ENCODE results near the gene ZNF784. TPM values are rescaled to one million over a fixed set of nuclear protein-coding genes. Genes with fewer than 3 reads are reported as not detected.
A peak's percentile ranks its signal among the peaks of the same experiment; 100 is the strongest.

ZNF784 gene
- total and polyA plus RNA-seq, 10 of the 15 experiments (the other 5 are each of a cell fraction or from before 2014, with no cell fraction given) = 0.10 to 5.2 (median 1.8) TPM

DNA sequence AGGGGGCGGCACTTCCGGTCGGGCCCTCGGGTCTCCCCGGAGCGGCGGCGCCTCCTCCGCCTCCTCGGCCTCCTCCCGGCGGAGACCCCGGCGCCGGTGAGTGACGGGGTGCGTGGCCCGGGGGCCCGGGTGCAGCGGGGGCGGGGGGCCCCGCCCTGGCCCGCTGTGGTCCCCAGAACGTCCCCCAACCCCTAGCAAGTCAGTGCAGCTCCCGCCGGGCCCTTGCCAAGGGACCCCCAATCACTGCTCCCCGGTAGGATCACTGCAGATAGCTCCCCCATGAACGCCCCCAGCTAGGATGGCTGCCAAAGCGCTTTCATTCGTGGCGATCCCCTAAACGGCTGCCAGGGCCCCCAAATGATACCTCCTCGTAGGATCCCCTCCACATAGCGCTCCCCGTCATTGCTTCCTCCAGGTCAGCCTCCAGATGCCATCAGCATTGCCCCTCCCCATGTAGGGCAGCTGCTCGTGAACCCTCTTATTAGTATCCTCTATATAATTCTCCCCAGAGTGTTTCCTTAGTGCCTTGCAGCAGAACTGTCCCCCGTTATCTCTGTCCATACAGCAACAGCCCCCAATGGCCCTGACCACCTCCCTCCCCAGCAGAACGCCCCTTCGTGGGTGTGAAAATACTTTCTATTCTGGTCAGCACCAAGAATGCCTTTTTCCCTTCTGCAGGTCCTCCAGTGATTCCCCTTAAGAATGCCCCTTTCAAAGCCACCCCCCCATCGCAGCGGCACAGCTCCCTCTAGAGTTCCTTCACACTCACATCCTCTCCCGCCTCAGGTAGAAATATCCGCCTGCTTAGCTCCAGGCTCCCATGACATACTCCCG is 18.5 kb downstream of the ZNF784 start, which contains the start of gene ZNF865:
TSS of gene ZNF865 (plus strand) at position 11 of the 834 bp plus-strand sequence. CDS start 7,972 bp downstream, outside the sequence.
- in situ Hi-C loops (cut with MboI) = no loop called here
- Histone ChIP-seq H2AFZ (ENCODE audit: control insufficient read depth, low read depth, low read length) (peak within 1 kb of the TSS; percentile 61), H3K27ac (ENCODE audit: control insufficient read depth, insufficient read depth) (peak within 1 kb of the TSS; percentile 90), H3K4me3 (peak within 1 kb of the TSS; percentile 69), H3K27me3 (replicated peaks in 1 of 2; ENCODE audit: control insufficient read depth in 2 of 2, insufficient read depth in 2 of 2, low read length in 1 of 2) (no peaks in the 10 kb centered on the region), H3K4me1 (ENCODE audit: control insufficient read depth, insufficient read depth, low read length) (peaks cover 10% of the 10 kb centered on the region; the same call in 1 of the 2 replicates), H3K4me2 (ENCODE audit: control insufficient read depth, insufficient read depth) (peak within 1 kb of the TSS; percentile 99), H3K79me2 (ENCODE audit: control insufficient read depth, insufficient read depth, low read length) (peaks cover 33% of the 10 kb centered on the region), H3K9ac (ENCODE audit: control insufficient read depth, insufficient read depth, low read length) (peak within 1 kb of the TSS; percentile 77), H3K9me3 (replicated peaks; ENCODE audit: control insufficient read depth, insufficient read depth, low read length) (peaks cover 2% of the 10 kb centered on the region; the same call in 1 of the 3 replicates), H3K36me3 (ENCODE audit: control insufficient read depth in 2 of 2, insufficient read depth in 2 of 2, low read length in 1 of 2) (peaks cover 0 to 12% of the 10 kb centered on the region in 2 experiments), H4K20me1 (ENCODE audit: control insufficient read depth, insufficient read depth) (no peaks in the 10 kb centered on the region)
- DNase-seq (ENCODE audit: low read depth, low spot score) = peak; percentile 57
- 1% methylated on average over 27 of the region's 44 CpGs for WGBS (ENCODE audit: insufficient coverage, insufficient replicate concordance, low lambda C conversion rate, missing lambda C conversion rate)
- intact Hi-C loops (cut with micrococcal nuclease; ENCODE audit: unreplicated experiment) = loop anchor here (1.0 kb wide), 2 partner anchors 89 to 267 kb away; partner anchors contain the start of gene KMT5C
- peak; percentile 95 for FAIRE-seq
- RAD21 ChIA-PET (ENCODE audit: unreplicated experiment) = interaction anchor here (0.7 to 3.3 kb wide), 12 partner anchors 15 to 326 kb away, joined by 3 to 29 read pairs (median 4); partner anchors contain the start of genes CCDC106, HSPBP1, ZNF628 and ZNF784
- CTCF ChIA-PET = interaction anchor here (0.6 to 4.6 kb wide), 22 partner anchors 13 to 266 kb away, joined by 3 to 76 read pairs (median 5); partner anchors contain the start of genes ISOC2, KMT5C, TMEM238 and U2AF2
- no TSS peak for BruUV-seq (replicated peaks)
- POLR2A ChIA-PET = interaction anchor here (0.6 to 2.4 kb wide), 12 partner anchors 19 to 198 kb away, joined by 3 to 21 read pairs (median 5); partner anchors contain the start of genes UBE2S, ZNF580, ZNF628 and ZNF784
- SMC1A ChIA-PET (ENCODE audit: uncharacterized antibody, unreplicated experiment) = interaction anchor here (0.8 to 2.2 kb wide), 13 partner anchors 7 to 129 kb away, joined by 3 to 10 read pairs (median 5); partner anchors contain the start of genes ZNF628 and ZNF784
- peak; percentile 68 for ATAC-seq
- TF ChIP-seq RAD21 (IDR thresholded peaks at IDR 0.05; ENCODE audit: insufficient read depth, low read depth, low read length) (peak; percentile 69), ZNF24 (IDR thresholded peaks at IDR 0.05) (no peak), ZBTB33 (IDR thresholded peaks at IDR 0.05) (no peak), MLLT1 (IDR thresholded peaks at IDR 0.05) (no peak), HSF1 (IDR thresholded peaks at IDR 0.05; ENCODE audit: low read depth, low read length) (no peak), ATF3 (IDR thresholded peaks at IDR 0.05; ENCODE audit: borderline replicate concordance, extremely low read depth, low read depth, low read length) (no peak), SMC3 (IDR thresholded peaks at IDR 0.05; ENCODE audit: borderline replicate concordance, low read length) (peak; percentile 51; the same call in 1 of the 2 replicates), CTCF (IDR thresholded peaks at IDR 0.05 in 2 of 3, conservative IDR thresholded peaks at IDR 0.05 in 1 of 3; ENCODE audit: control insufficient read depth in 2 of 3, extremely low read depth in 1 of 3, insufficient read depth in 1 of 3, low read depth in 3 of 3, low read length in 3 of 3) (peak; percentile 78 to 93 (median 81); a peak in 5 of 6 replicates), ZBED1 (IDR thresholded peaks at IDR 0.05; ENCODE audit: borderline replicate concordance) (no peak), RCOR1 (conservative IDR thresholded peaks at IDR 0.05; ENCODE audit: low read depth, low read length) (no peak), SIX5 (IDR thresholded peaks at IDR 0.05; ENCODE audit: low read depth, low read length, severe bottlenecking) (no peak), SMAD1 (IDR thresholded peaks at IDR 0.05; ENCODE audit: low read depth, partially characterized antibody) (no peak), NBN (IDR thresholded peaks at IDR 0.05) (peak; percentile 90), PML (IDR thresholded peaks at IDR 0.05; ENCODE audit: low read length) (peak; percentile 35; the same call in 1 of the 2 replicates)
